Pulmonary artery endothelial cell (primary cell): Measurements from ENCODE around the gene OXSM. TPM values are rescaled to one million over a fixed set of nuclear protein-coding genes. Genes with fewer than 3 reads are reported as not detected.

Experiments
- DNase-seq: peaks from one replicate; pipeline ENCODE4 v3.0.0-alpha.2; 2011; ENCODE audit warnings: low read depth, low spot score
- total RNA-seq: library from RNA; depleted of rRNA; stranded (reverse); fragments of >200 nt; gene quantifications from 2 replicates; pipeline ENCODE4 v1.2.3, GENCODE V29; 2014

OXSM gene
- total RNA-seq: 10.3 and 11.9 TPM in 2 replicates

- DNase-seq: peak; percentile 78
These were observed at the start of gene OXSM for GRCh38 chr3:25789596-25790556. TSS of gene OXSM (plus strand) at chr3:25790090. CDS start at chr3:25791021, 931 bp downstream.

GRCh38 chr3:25744470-25744869, 45.4 kb upstream of the OXSM start:
- no peak for DNase-seq

- no peak for DNase-seq
These were observed 42.9 kb upstream of the OXSM start for GRCh38 chr3:25747033-25747432.

GRCh38 chr3:25748189-25748588, 41.7 kb upstream of the OXSM start:
- no peak for DNase-seq

GRCh38 chr3:25749031-25749581, 40.8 kb upstream of the OXSM start:
- DNase-seq: no peak

GRCh38 chr3:25751048-25751447, 38.8 kb upstream of the OXSM start:
- DNase-seq: no peak

GRCh38 chr3:25751725-25752124, 38.2 kb upstream of the OXSM start:
- no peak for DNase-seq

- no peak for DNase-seq
These were observed 21.0 kb upstream of the OXSM start for GRCh38 chr3:25768851-25769250.

- no peak for DNase-seq
These were observed 14.0 kb upstream of the OXSM start for GRCh38 chr3:25775936-25776335.

GRCh38 chr3:25780618-25781017, 9.3 kb upstream of the OXSM start:
- DNase-seq: no peak

GRCh38 chr3:25781145-25781757, 8.6 kb upstream of the OXSM start:
- DNase-seq: no peak

GRCh38 chr3:25781758-25782594, 7.9 kb upstream of the OXSM start:
- DNase-seq: no peak

GRCh38 chr3:25782636-25782937, 7.3 kb upstream of the OXSM start:
- DNase-seq: no peak

- peak; percentile 30 for DNase-seq
These were observed 6.8 kb upstream of the OXSM start, which contains the start of gene NGLY1 for GRCh38 chr3:25782938-25783660. TSS of gene NGLY1 (minus strand) at chr3:25783443. CDS start at chr3:25783390, 53 bp downstream.

GRCh38 chr3:25783661-25784512, 6.0 kb upstream of the OXSM start:
- no peak for DNase-seq

GRCh38 chr3:25784971-25785370, 4.9 kb upstream of the OXSM start:
- no peak for DNase-seq

- no peak for DNase-seq
These were observed 4.1 kb upstream of the OXSM start for GRCh38 chr3:25785826-25786225.

- DNase-seq: no peak
These were observed 2.2 kb upstream of the OXSM start for GRCh38 chr3:25787689-25788088.

- DNase-seq: no peak
These were observed 688 bp upstream of the OXSM start for GRCh38 chr3:25789209-25789595.

GRCh38 chr3:25801786-25802185, 11.9 kb downstream of the OXSM start:
- no peak for DNase-seq
